Activated gamma-delta T cell treated with Interleukin-2 at 50 U/mL for 16 hours (primary cell): ENCODE data around the gene DDIT4L.
"Not testable (repeated sequence)": the region's sequence is repeated elsewhere in the genome, so short reads cannot be mapped to it uniquely, and the experiment has no call there.

Experiments
- DNase-seq: peaks from one replicate; pipeline ENCODE4 v3.0.0-alpha.2; 2020

Gene DDIT4L

GRCh38 chr4:100165809-100166208 lies 24.5 kb downstream of the DDIT4L start:
- no peak for DNase-seq

DNA sequence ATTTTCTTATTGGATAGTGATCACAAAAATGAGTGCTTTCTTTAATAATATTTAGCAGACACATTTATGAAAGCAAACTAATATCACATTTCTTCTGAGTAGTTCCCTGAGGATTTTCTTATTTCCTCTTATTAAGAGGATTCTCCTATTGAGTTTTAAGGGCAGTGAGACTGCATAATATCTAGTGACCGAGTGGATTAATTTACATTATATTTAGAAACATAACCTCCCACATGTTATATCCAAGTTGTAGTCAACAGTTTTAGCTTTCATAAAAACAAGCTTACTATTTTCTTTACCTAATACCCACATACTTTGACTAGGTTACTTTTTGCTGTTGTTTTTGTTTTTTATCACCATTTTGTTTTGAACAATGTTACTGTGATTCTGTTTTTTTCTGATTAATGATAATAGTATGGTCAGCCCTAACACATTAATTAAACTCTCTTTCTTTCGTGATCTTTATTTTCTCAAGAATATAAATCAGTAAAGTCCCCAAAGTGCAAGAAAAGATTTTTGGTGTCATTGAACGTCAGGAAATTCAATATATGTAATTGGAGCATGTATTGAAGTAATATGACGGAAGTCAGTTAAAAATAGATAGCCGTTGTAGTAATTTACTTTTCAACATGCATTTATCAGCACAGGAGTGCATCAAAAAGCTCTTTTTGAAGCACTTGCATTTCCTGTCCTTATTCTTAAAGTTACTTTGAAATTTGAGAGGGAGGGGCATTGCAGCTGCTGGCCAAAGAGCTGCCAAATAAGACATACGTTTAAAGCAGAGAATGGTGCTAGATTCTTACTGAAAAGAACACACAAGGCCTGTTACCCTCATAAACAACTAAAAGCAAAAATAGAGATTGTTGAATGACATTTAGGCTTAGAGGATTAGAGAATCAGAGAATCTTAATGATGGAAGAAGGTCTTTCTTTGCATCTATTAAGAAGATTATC lies 25.2 kb downstream of the DDIT4L start:
- DNase-seq: no peak

GRCh38 chr4:100162027-100162685 lies 28.1 kb downstream of the DDIT4L start:
- DNase-seq: no peak

DNA sequence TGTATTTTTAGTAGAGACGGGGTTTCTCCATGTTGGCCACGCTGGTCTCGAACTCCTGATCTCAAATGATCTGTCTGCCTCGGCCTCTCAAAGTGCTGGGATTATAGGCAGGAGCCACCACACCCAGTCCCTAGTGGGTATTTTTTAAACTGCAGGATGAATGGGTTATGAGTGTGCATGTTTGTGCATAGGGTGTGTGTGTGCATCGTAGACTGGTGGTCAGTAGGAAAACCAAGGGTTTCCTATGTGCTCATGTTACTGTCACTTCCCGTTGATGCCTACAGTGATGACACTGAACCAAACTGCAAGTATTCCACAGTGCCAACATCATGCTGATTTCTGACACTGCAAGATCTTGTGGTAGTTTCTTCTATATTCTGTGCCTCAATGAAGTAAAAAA lies 41.1 kb downstream of the DDIT4L start:
- no peak for DNase-seq

DNA sequence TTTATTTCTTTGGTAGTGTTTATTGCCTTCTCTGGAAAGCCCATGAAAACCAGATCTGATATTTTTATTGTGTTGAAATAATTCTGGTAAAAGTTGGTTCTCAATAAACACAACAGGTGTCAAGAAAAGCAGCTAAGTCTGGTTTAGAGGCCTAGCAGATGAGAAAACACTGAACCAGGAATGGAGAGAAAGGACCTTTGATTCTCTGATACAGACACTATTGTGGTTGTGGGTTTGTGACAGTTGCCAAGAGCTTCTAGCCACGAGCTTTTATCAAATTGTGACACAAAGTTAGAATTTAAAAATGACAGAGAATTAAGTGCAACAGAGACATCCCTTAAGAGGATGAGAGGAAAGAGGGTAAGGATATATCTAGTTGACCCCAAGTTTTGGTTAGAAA lies 42.6 kb downstream of the DDIT4L start:
- no peak for DNase-seq

DNA sequence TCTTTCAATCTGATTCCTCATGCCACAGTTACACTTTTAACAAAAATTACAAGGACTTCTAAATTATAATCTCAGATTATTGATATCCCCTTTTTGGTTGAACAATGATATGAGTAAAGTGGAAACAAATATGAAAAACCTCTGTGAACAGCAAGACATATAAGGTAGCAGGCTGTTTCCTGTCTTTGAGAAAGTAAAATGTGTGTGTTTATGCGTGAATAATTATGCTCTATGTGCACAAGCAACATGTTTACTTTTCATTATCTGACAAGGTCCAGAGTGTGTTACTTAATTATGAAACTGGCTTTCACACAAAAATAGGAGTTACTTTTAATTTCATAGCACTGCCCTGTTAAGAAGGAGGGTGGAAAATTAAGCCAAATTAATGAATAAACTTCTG lies 43.1 kb downstream of the DDIT4L start:
- DNase-seq: no peak

DNA sequence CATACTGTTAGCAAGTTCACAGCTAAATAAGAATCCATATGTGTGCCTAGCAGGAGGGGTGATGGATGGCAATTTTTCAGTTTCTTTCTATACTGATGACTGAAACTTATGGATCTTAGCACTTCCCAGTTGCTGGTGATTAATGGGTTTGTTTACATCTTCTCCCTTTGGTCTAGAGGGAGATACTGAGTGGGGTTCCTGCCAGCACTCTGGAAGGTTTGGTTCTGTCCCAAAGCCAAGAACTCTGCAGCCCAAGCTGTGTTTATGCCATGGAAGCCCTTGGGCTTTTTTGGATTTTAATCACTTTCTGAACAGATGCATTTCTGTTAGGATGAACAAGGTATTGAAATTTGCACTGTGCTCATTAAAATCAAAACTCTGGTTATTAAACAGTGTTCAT lies 43.5 kb downstream of the DDIT4L start:
- DNase-seq: no peak

DNA sequence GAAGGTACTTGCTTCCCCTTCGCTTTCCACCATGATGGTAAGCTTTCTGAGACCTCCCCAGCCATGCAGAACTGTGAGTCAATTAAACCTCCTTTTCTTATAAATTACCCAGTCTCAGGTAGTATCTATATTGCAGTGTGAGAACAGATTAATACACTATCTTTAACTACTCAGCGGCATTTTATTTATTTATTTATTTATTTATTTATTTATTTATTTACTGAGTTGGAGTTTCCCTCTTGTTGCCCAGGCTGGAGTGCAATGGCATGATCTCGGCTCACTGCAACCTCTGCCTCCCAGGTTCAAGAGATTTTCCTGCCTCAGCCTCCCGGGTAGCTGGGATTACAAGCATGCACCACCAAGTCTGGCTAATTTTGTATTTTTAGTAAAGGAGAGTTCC lies 52.9 kb downstream of the DDIT4L start:
- not testable (repeated sequence) for DNase-seq
